Lung (tissue), 12 donors: ENCODE results near the gene GEN1. TPM values are rescaled to one million over a fixed set of nuclear protein-coding genes. Genes with fewer than 3 reads are reported as not detected.

Source experiments
- ATAC-seq: fragments of 200-7000 bp; cut with Tn5 transposase; one replicate; pipeline ENCODE4 v1.9.1; 2020; ENCODE audit warnings: moderate number of reproducible peaks; ENCODE audit not compliant: insufficient read depth, low FRiP score
- DNase-seq, 3 donors: peaks; one replicate each; pipeline ENCODE4 v3.0.0-alpha.2; 2013 to 2017
- H3K27ac ChIP-seq, 2 donors: one replicate each; pipeline ENCODE4 v1.5.1; 2013; ENCODE audit warnings: mild to moderate bottlenecking in 2 of 2, moderate library complexity in 2 of 2, control low read depth in 1 of 2, inconsistent platforms in 1 of 2, low read depth in 1 of 2, low read length in 1 of 2
- H3K27me3 ChIP-seq, 3 donors: one replicate each; pipeline ENCODE4 v1.5.1; 2013; ENCODE audit warnings: low read length in 2 of 3; ENCODE audit not compliant: control insufficient read depth in 3 of 3, insufficient read depth in 3 of 3
- H3K36me3 ChIP-seq, 4 donors: one replicate each; pipeline ENCODE4 v1.5.1; 2013; ENCODE audit warnings: low read length in 4 of 4, mild to moderate bottlenecking in 1 of 4, moderate library complexity in 1 of 4; ENCODE audit not compliant: control insufficient read depth in 4 of 4, insufficient read depth in 4 of 4
- H3K4me1 ChIP-seq, 5 donors: one replicate each; pipeline ENCODE4 v1.5.1; 2013; ENCODE audit warnings: low read length in 5 of 5, mild to moderate bottlenecking in 2 of 5, moderate library complexity in 1 of 5; ENCODE audit not compliant: control insufficient read depth in 5 of 5, insufficient read depth in 5 of 5
- H3K4me3 ChIP-seq: one replicate; pipeline ENCODE4 v1.5.1; 2013; ENCODE audit warnings: mild to moderate bottlenecking, control low read depth, moderate library complexity
- H3K9ac ChIP-seq, 2 donors: one replicate each; pipeline ENCODE4 v1.5.1; 2013; ENCODE audit warnings: low read length in 2 of 2, control low read depth in 1 of 2; ENCODE audit not compliant: insufficient read depth in 1 of 2
- H3K9me3 ChIP-seq, 4 donors: one replicate each; pipeline ENCODE4 v1.5.1; 2013; ENCODE audit warnings: low read length in 3 of 4, mild to moderate bottlenecking in 1 of 4, moderate library complexity in 1 of 4; ENCODE audit not compliant: control insufficient read depth in 4 of 4, insufficient read depth in 3 of 4
- CTCF ChIP-seq: IDR thresholded peaks from 2 replicates; pipeline ENCODE4 v1.5.1; 2012; ENCODE audit warnings: mild to moderate bottlenecking; ENCODE audit errors: control extremely low read depth, extremely low read depth
- WGBS, 2 donors: extraction: QIAGEN DNeasy Blood & Tissue Kit; methylation state at CpG; one replicate each; pipeline ENCODE4 v1.1.7; 2013; 5-methylcytosine and 5-hydroxymethylcytosine counted together
- polyA plus RNA-seq, 2 donors: library from polyadenylated mRNA; stranded (reverse); fragments of 200-250 nt; gene quantifications; one replicate each; pipeline ENCODE4 v1.2.1, GENCODE V29; 2013
- total RNA-seq, 2 donors: library from RNA; depleted of rRNA in 1 of 2; stranded (reverse); fragments of >200 nt in 1 of 2; gene quantifications; one replicate each; pipeline ENCODE4 v1.2.1, GENCODE V29; 2014 to 2021
- donor health status: control.
- donor health status: control.
- donor health status: Bipolar disorder and iron deficiency.
- donor health status: healthy.
- donor health status: DM: yes; HTN: yes; CAD: no.

Gene GEN1
- total and polyA plus RNA-seq, 4 donors: 1.8 to 10.6 (median 4.0) TPM

GRCh38 chr2:17803497-17803896, 49.6 kb downstream of the GEN1 start:
- H3K4me3 ChIP-seq: no peak overlapping the region
- DNase-seq (no peak), ATAC-seq (no peak)
- no peak overlapping the region for H3K9ac ChIP-seq
- no peaks in the 10 kb centered on the region for H3K27me3 ChIP-seq
- no peak overlapping the region for H3K27ac ChIP-seq
- peaks cover 0 to 3% (median 3%) of the 10 kb centered on the region in 5 donors for H3K4me1 ChIP-seq
- no peaks in the 10 kb centered on the region for H3K9me3 ChIP-seq
- TF ChIP-seq CTCF: no peak
- H3K36me3 ChIP-seq: no peaks in the 10 kb centered on the region
- 42 to 47% methylated on average over 3 of the region's 3 CpGs for WGBS, 2 donors

GRCh38 chr2:17804358-17804757, 50.4 kb downstream of the GEN1 start:
- H3K4me1 ChIP-seq: peaks cover 0 to 3% (median 3%) of the 10 kb centered on the region in 5 donors
- no peak overlapping the region for H3K9ac ChIP-seq
- no peaks in the 10 kb centered on the region for H3K27me3 ChIP-seq
- no peak for DNase-seq
- no peak overlapping the region for H3K27ac ChIP-seq
- TF ChIP-seq CTCF: no peak
- no peaks in the 10 kb centered on the region for H3K9me3 ChIP-seq
- H3K4me3 ChIP-seq: no peak overlapping the region
- no peaks in the 10 kb centered on the region for H3K36me3 ChIP-seq
- no peak for ATAC-seq
- WGBS, 2 donors: 37 to 52% methylated on average over 3 of the region's 3 CpGs

GRCh38 chr2:17805166-17805565, 51.2 kb downstream of the GEN1 start:
- no peak overlapping the region for H3K4me3 ChIP-seq
- H3K9ac ChIP-seq: no peak overlapping the region
- H3K27ac ChIP-seq: no peak overlapping the region
- no peaks in the 10 kb centered on the region for H3K36me3 ChIP-seq
- ATAC-seq (no peak), DNase-seq (no peak)
- H3K4me1 ChIP-seq: peaks cover 0 to 3% (median 1%) of the 10 kb centered on the region in 5 donors
- WGBS, 2 donors: 77 to 79% methylated on average over 2 of the region's 2 CpGs
- no peaks in the 10 kb centered on the region for H3K27me3 ChIP-seq
- no peak for TF ChIP-seq CTCF
- no peaks in the 10 kb centered on the region for H3K9me3 ChIP-seq

- H3K27me3 ChIP-seq: no peaks in the 10 kb centered on the region
- no peaks in the 10 kb centered on the region for H3K9me3 ChIP-seq
- ATAC-seq: no peak
- no peak overlapping the region for H3K9ac ChIP-seq
- no peak for DNase-seq
- peaks cover 0 to 2% (median 0%) of the 10 kb centered on the region in 5 donors for H3K4me1 ChIP-seq
- 78 to 85% methylated on average over 8 of the region's 8 CpGs for WGBS, 2 donors
- H3K36me3 ChIP-seq: no peaks in the 10 kb centered on the region
- no peak for TF ChIP-seq CTCF
- no peak overlapping the region for H3K4me3 ChIP-seq
- no peak overlapping the region for H3K27ac ChIP-seq
Measured at GRCh38 chr2:17805717-17806363, 51.9 kb downstream of the GEN1 start.
